ENCODE data around the gene DIS3L.
A peak's percentile ranks its signal among the peaks of the same experiment; 100 is the strongest.
"Not testable (repeated sequence)": the region's sequence is repeated elsewhere in the genome, so short reads cannot be mapped to it uniquely, and the experiment has no call there.

DIS3L gene

DNA sequence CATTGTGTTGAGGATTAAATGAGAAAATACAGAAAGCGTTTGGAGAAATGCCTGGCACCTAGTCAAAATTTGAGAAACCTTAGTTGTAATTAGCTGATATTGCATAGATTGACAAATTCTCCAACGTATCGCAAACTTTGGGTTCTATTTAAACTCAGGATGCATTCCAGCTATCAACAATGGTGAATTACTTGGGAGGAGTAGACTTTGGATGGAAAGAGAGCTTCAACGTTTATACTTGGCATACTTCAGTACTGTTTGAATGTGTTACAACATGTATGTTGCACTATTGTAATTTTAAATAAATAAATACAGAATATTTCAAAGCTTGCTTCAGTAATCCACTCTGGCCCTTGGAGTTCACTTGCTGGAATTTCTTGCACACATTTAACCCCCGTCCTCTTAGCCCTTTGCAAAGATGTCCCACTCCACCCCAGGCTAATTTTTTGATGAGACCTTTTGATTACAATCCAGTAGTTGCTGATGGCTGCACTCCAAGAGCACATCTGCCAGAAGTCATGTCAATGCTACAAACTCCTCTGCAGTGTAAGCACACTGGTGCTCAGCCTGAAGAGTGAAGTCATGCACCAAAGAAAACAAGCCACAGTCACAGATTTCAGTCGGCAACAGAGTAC is 4.7 kb upstream of the DIS3L start:
- no peak for ATAC-seq (replicated peaks)
- DNase-seq: no peak
- H3K4me1 Mint-ChIP-seq (ENCODE audit: low read depth in 2 of 2): peaks cover 11 to 22% of the 10 kb centered on the region in 2 donors
- no peaks in the 10 kb centered on the region for H3K9me3 Mint-ChIP-seq
- H3K27ac Mint-ChIP-seq: no peak overlapping the region
- no peaks in the 10 kb centered on the region for H3K27me3 Mint-ChIP-seq
- no peak overlapping the region for H3K4me3 Mint-ChIP-seq
- H3K36me3 Mint-ChIP-seq (ENCODE audit: insufficient read depth): peaks cover 8% of the 10 kb centered on the region

DNA sequence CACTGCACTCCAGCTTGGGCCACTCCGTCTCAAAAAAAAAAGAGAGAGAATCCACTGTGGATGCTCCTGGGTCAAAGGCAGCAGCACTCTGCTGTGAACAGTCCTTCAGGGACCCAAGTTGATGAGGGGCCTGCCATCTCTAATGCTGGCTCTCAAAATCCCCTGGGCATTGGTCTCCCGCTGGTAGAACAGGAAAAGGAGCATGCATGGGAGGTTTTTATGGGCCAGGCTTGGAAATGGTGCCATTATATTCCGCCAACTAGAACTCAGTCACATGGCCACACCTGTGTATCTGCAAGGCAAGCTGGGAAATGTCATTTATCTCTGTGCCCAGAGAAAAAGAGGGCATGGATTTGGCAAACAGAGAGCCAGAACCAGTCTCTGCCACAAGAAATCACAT is 3.4 kb upstream of the DIS3L start:
- no peaks in the 10 kb centered on the region for H3K9me3 Mint-ChIP-seq
- H3K36me3 Mint-ChIP-seq (ENCODE audit: insufficient read depth): peaks cover 8% of the 10 kb centered on the region
- no peaks in the 10 kb centered on the region for H3K27me3 Mint-ChIP-seq
- no peak overlapping the region for H3K27ac Mint-ChIP-seq
- H3K4me1 Mint-ChIP-seq (ENCODE audit: low read depth in 2 of 2): peaks cover 20 to 33% of the 10 kb centered on the region in 2 donors
- no peak overlapping the region for H3K4me3 Mint-ChIP-seq
- ATAC-seq (replicated peaks) (no peak), DNase-seq (no peak)

GRCh38 chr15:66290518-66290917 is 2.9 kb upstream of the DIS3L start:
- no peak overlapping the region for H3K27ac Mint-ChIP-seq
- H3K36me3 Mint-ChIP-seq (ENCODE audit: insufficient read depth): peaks cover 8% of the 10 kb centered on the region
- DNase-seq (no peak), ATAC-seq (replicated peaks) (no peak)
- no peak overlapping the region for H3K4me3 Mint-ChIP-seq
- H3K9me3 Mint-ChIP-seq: no peaks in the 10 kb centered on the region
- peaks cover 20 to 35% of the 10 kb centered on the region in 2 donors for H3K4me1 Mint-ChIP-seq (ENCODE audit: low read depth in 2 of 2)
- no peaks in the 10 kb centered on the region for H3K27me3 Mint-ChIP-seq

GRCh38 chr15:66291816-66292570 is 1.4 kb upstream of the DIS3L start:
- peak overlapping the region; percentile 95 to 98 for H3K27ac Mint-ChIP-seq
- H3K4me1 Mint-ChIP-seq (ENCODE audit: low read depth in 2 of 2): peaks cover 23 to 48% of the 10 kb centered on the region in 2 donors
- no peak for DNase-seq
- peaks cover 8% of the 10 kb centered on the region for H3K36me3 Mint-ChIP-seq (ENCODE audit: insufficient read depth)
- H3K9me3 Mint-ChIP-seq: no peaks in the 10 kb centered on the region
- H3K27me3 Mint-ChIP-seq: no peaks in the 10 kb centered on the region
- H3K4me3 Mint-ChIP-seq: peak overlapping the region; percentile 81 to 89
- no peak for ATAC-seq (replicated peaks)

- H3K36me3 Mint-ChIP-seq (ENCODE audit: insufficient read depth): peaks cover 8% of the 10 kb centered on the region
These were observed 573 bp upstream of the DIS3L start for GRCh38 chr15:66292571-66293418.

DNA sequence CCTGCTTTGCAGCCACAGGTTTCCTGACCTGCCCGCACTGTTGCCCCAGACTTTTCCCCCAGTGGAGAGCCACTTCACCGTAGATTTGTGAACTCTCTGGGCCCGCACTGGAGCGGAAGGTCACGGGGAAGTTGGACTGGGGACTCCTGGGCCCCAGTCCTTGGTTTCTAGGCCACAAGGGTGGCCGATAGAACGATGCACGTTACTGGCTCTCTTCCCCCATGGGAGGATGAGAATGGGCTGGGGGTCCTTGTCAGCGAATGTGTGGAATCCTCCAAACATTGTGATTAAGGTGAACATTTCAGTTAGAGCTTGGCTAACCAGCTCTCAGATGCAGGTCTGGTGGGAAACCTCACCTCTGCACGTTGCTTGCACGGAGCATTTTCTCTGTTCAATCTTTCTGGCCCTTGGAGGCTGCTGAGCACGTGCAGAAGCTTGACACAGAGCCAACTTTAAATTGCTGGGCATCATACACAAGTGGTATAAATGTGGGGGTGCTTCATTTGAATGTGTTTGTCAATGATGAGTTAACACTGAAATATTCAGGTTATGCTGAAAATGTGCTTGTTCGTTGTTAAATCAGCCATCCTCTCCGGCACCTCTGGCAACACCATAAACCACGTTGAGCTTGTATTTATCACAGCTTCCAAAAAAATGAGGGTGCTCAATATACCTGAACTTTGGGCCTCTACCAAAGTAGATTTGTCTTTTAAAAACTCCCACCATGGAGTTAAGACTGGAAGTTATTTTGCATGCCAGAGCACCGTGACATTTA is 976 bp downstream of the DIS3L start:
- ATAC-seq (replicated peaks): peak; percentile 6
- Mint-ChIP-seq H3K4me3 (peak overlapping the region; percentile 86 to 89), H3K9me3 (no peaks in the 10 kb centered on the region), H3K36me3 (ENCODE audit: insufficient read depth) (peaks cover 8% of the 10 kb centered on the region), H3K4me1 (ENCODE audit: low read depth in 2 of 2) (peaks cover 23 to 44% of the 10 kb centered on the region in 2 donors), H3K27me3 (no peaks in the 10 kb centered on the region), H3K27ac (peak overlapping the region; percentile 88 to 90)
- DNase-seq: peak in 2 of 3 experiments; percentile 2 to 4

More at GRCh38 chr15:66292571-66293418, 573 bp upstream of the DIS3L start:
- peaks cover 23 to 45% of the 10 kb centered on the region in 2 donors for H3K4me1 Mint-ChIP-seq (ENCODE audit: low read depth in 2 of 2)
- H3K27ac Mint-ChIP-seq: peak overlapping the region; percentile 95 to 98
- peak overlapping the region; percentile 81 to 89 for H3K4me3 Mint-ChIP-seq
- ATAC-seq (replicated peaks) (no peak), DNase-seq (no peak)
- no peaks in the 10 kb centered on the region for H3K27me3 Mint-ChIP-seq
- H3K9me3 Mint-ChIP-seq: no peaks in the 10 kb centered on the region

DNA sequence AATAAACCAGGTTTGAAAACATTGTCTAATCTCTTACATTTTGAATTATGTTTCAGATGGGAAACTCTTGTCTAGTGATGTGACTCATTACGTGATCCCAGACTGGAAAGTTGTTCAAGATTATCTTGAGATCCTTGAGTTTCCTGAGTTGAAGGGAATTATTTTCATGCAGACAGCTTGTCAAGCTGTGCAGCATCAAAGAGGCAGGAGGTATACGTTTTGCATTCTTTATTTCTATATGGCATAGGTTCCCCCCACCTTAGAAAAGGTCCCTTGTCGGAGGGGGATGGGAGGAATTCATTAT is 1.5 kb downstream of the DIS3L start:
- no peaks in the 10 kb centered on the region for H3K9me3 Mint-ChIP-seq
- no peak for ATAC-seq (replicated peaks)
- DNase-seq: no peak
- peaks cover 23 to 44% of the 10 kb centered on the region in 2 donors for H3K4me1 Mint-ChIP-seq (ENCODE audit: low read depth in 2 of 2)
- H3K4me3 Mint-ChIP-seq: peak overlapping the region; percentile 86 to 89
- H3K36me3 Mint-ChIP-seq (ENCODE audit: insufficient read depth): peaks cover 8% of the 10 kb centered on the region
- H3K27me3 Mint-ChIP-seq: no peaks in the 10 kb centered on the region
- H3K27ac Mint-ChIP-seq: peak overlapping the region; percentile 88 to 90

- DNase-seq: no peak
- Mint-ChIP-seq H3K36me3 (ENCODE audit: insufficient read depth) (peaks cover 12% of the 10 kb centered on the region), H3K9me3 (no peaks in the 10 kb centered on the region), H3K27ac (peak overlapping the region; percentile 46 to 73), H3K27me3 (no peaks in the 10 kb centered on the region), H3K4me3 (no peak overlapping the region), H3K4me1 (ENCODE audit: low read depth in 2 of 2) (peaks cover 17 to 42% of the 10 kb centered on the region in 2 donors)
- no peak for ATAC-seq (replicated peaks)
These were observed 2.8 kb downstream of the DIS3L start for GRCh38 chr15:66296186-66296585.

DNA sequence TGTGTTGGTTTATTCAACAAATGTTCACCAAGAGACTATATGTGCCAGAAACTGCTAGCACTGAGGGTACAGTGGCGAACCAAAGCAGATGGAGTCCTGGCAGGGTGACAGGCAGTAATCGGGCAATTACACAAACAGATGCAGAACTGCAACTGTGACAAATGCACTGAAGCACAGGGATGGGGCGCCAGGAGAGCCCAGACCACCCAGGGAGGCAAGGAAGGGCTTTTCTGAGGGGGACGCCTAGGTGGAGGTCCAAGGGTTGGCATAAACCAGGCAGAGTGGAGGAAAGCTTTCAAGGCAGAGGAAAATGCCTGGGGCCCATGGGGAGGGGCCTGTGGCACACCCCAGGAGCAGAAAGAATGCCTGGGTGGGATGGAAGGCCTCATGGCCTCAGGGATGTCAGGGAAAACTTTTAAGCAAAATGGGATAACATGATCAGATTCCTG is 5.5 kb downstream of the DIS3L start:
- DNase-seq (no peak), ATAC-seq (replicated peaks) (no peak)
- H3K27ac Mint-ChIP-seq: peak overlapping the region in 1 of 2 donors; percentile 74
- peaks cover 9% of the 10 kb centered on the region for H3K36me3 Mint-ChIP-seq (ENCODE audit: insufficient read depth)
- no peaks in the 10 kb centered on the region for H3K9me3 Mint-ChIP-seq
- H3K27me3 Mint-ChIP-seq: no peaks in the 10 kb centered on the region
- no peak overlapping the region for H3K4me3 Mint-ChIP-seq
- H3K4me1 Mint-ChIP-seq (ENCODE audit: low read depth in 2 of 2): peaks cover 18 to 47% of the 10 kb centered on the region in 2 donors

DNA sequence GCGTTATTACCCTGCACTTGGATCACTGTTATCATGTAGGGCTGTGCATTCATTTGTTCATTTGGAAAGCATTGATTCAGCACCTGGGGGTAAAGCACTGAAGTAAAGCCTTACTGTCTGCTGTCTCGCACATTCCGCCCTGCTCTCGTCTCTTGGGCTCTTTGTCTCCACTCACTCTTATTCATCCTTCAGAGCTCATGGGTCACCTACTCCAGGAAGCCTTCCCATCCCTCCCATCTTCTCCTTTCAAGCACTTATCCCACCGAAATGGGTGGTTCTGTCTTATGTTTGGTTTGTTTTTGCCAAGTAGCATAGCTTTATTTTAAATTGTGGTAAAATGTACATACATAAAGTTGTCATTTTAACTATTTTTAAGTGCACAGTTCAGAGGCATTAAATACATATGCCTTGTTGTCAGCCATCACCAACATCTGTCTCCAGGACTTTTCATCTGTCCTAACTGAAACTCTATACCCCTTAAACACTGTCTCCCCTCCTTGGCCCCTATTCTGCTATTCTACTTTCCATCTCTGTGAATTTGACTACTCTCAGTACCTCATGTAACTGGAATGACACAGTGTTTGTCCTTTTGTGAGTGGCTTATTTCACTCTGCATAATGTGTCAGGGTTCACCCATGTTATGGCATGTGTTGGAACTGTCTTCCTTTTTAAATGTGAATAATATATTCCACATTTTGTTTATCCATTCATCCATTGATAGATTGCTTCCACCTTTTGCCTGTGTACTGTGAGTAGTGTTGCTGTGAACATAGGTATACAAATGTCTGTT is 9.3 kb downstream of the DIS3L start:
- ATAC-seq (replicated peaks) (no peak), DNase-seq (no peak)
- no peaks in the 10 kb centered on the region for H3K27me3 Mint-ChIP-seq
- peaks cover 6 to 21% of the 10 kb centered on the region in 2 donors for H3K4me1 Mint-ChIP-seq (ENCODE audit: low read depth in 2 of 2)
- H3K4me3 Mint-ChIP-seq: no peak overlapping the region
- H3K27ac Mint-ChIP-seq: peak overlapping the region; percentile 36 to 92
- H3K36me3 Mint-ChIP-seq (ENCODE audit: insufficient read depth): peaks cover 15% of the 10 kb centered on the region
- no peaks in the 10 kb centered on the region for H3K9me3 Mint-ChIP-seq

DNA sequence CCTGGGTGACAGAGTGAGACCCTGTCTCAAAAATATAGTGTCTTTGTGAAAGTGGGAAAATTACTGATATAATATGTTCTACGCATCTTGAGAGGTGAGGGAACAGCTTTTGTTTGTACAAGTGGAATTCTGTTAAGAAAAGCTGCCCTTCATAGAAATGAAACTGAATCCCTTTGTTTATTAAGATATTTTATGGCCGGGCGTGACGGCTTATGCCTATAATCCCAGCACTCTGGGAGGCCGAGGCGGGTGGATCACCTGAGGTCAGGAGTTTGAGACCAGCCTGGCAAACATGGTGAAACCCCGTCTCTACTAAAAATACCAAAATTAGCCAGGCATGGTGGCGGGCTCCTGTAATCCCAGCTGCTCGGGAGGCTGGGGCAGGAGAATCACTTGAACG is 11.1 kb downstream of the DIS3L start:
- ATAC-seq (replicated peaks); H3K9me3 Mint-ChIP-seq; H3K27me3 Mint-ChIP-seq; H3K4me3 Mint-ChIP-seq; DNase-seq: not testable (repeated sequence)
- peaks cover 19% of the 10 kb centered on the region for H3K36me3 Mint-ChIP-seq (ENCODE audit: insufficient read depth)
- peaks cover 6 to 21% of the 10 kb centered on the region in 2 donors for H3K4me1 Mint-ChIP-seq (ENCODE audit: low read depth in 2 of 2)
- H3K27ac Mint-ChIP-seq: peak overlapping the region; percentile 38 to 92

GRCh38 chr15:66306381-66306780 is 13.0 kb downstream of the DIS3L start:
- peaks cover 9 to 21% of the 10 kb centered on the region in 2 donors for H3K4me1 Mint-ChIP-seq (ENCODE audit: low read depth in 2 of 2)
- ATAC-seq (replicated peaks) (no peak), DNase-seq (no peak)
- H3K27me3 Mint-ChIP-seq: no peaks in the 10 kb centered on the region
- H3K27ac Mint-ChIP-seq: no peak overlapping the region
- peaks cover 22% of the 10 kb centered on the region for H3K36me3 Mint-ChIP-seq (ENCODE audit: insufficient read depth)
- H3K4me3 Mint-ChIP-seq: no peak overlapping the region
- H3K9me3 Mint-ChIP-seq: no peaks in the 10 kb centered on the region
